ENCODE results near the gene NGF. TPM values are rescaled to one million over a fixed set of nuclear protein-coding genes. Genes with fewer than 3 reads are reported as not detected.

The NGF gene
- total RNA-seq, 4 donors from 2014 or later = not detected

Other genes starting within 250 kb of the NGF start
- gene TSPAN2, start 248.7 kb downstream of the NGF start, total RNA-seq = 1 to 10 TPM; 1.8 to 3.3 (median 2.6) TPM